NCI-H524 treated with DMSO at 0.1 percent for 48 hours (cell line): ENCODE results near the gene BRD1.

Experiments
- DNase-seq: peaks from one replicate; lab custom pipeline; 2025; lab: John Stamatoyannopoulos, UW

Gene BRD1

GRCh38 chr22:49800408-49801238 is 27.1 kb downstream of the BRD1 start:
- DNase-seq = no peak

- DNase-seq = no peak
These were observed 28.1 kb downstream of the BRD1 start for GRCh38 chr22:49799431-49800075.

GRCh38 chr22:49798486-49799151 is 29.1 kb downstream of the BRD1 start:
- no peak for DNase-seq

- DNase-seq = no peak
These were observed 30.0 kb downstream of the BRD1 start for GRCh38 chr22:49797706-49798105.

GRCh38 chr22:49796596-49797270 is 30.9 kb downstream of the BRD1 start:
- no peak for DNase-seq

- no peak for DNase-seq
These were observed 32.2 kb downstream of the BRD1 start for GRCh38 chr22:49795521-49795920.

GRCh38 chr22:49793871-49794270 is 33.8 kb downstream of the BRD1 start:
- no peak for DNase-seq

- no peak for DNase-seq
These were observed 34.4 kb downstream of the BRD1 start for GRCh38 chr22:49793296-49793695.

- DNase-seq = no peak
These were observed 35.6 kb downstream of the BRD1 start for GRCh38 chr22:49792107-49792506.

- no peak for DNase-seq
These were observed 36.0 kb downstream of the BRD1 start for GRCh38 chr22:49791682-49792081.

GRCh38 chr22:49790912-49791311 is 36.8 kb downstream of the BRD1 start:
- DNase-seq = no peak

- no peak for DNase-seq
These were observed 38.2 kb downstream of the BRD1 start for GRCh38 chr22:49789289-49790141.

GRCh38 chr22:49788504-49788903 is 39.2 kb downstream of the BRD1 start:
- no peak for DNase-seq

GRCh38 chr22:49787861-49788260 is 39.8 kb downstream of the BRD1 start:
- no peak for DNase-seq

- DNase-seq = no peak
These were observed 40.5 kb downstream of the BRD1 start for GRCh38 chr22:49786976-49787706.

- DNase-seq = no peak
These were observed 41.7 kb downstream of the BRD1 start for GRCh38 chr22:49785841-49786471.

- no peak for DNase-seq
These were observed 42.6 kb downstream of the BRD1 start for GRCh38 chr22:49785046-49785521.

GRCh38 chr22:49784630-49784971 is 43.1 kb downstream of the BRD1 start:
- DNase-seq = no peak

- DNase-seq = no peak
These were observed 43.6 kb downstream of the BRD1 start for GRCh38 chr22:49783926-49784629.
